Endothelial cell of umbilical vein (primary cell): ENCODE data around the gene TMEM266. TPM values are rescaled to one million over a fixed set of nuclear protein-coding genes. Genes with fewer than 3 reads are reported as not detected.

ENCODE experiments used
- BruUV-seq: library from RNA; stranded (reverse); fragments of 400-500 nt; replicated peaks from 2 replicates; lab custom pipeline; 2021; lab: Mats Ljungman, UMichigan
- CTCF ChIA-PET: fragments of 300-600, 350-600 bp; sonication (Branson Sonifier 250); formaldehyde crosslinking; loops from one replicate; lab custom pipeline; 2021; ENCODE audit warnings: antibody characterized with exemption, inconsistent platforms; lab: Charles Lee
- POLR2A ChIA-PET: fragments of 300-600, 350-600 bp; sonication (Branson Sonifier 250); formaldehyde crosslinking; loops from one replicate; lab custom pipeline; 2021; ENCODE audit warnings: antibody characterized with exemption, inconsistent platforms; lab: Charles Lee
- DNase-seq: peaks from one replicate; pipeline ENCODE4 v3.0.0-alpha.2; 2011; ENCODE audit warnings: low read depth, low spot score
- FAIRE-seq: peaks from 2 replicates; lab custom pipeline; 2011; peaks lifted over from hg19 to GRCh38; lab: Jason Lieb, UNC
- H2AFZ ChIP-seq: 2 replicates; pipeline ENCODE4 v1.6.0; 2012; ENCODE audit warnings: low read depth, low read length, control low read depth, inconsistent platforms
- H3K27ac ChIP-seq: 2 replicates; pipeline ENCODE4 v1.5.1; 2011; ENCODE audit warnings: low read depth, mild to moderate bottlenecking, control low read depth, low read length, moderate library complexity; ENCODE audit not compliant: insufficient read depth
- H3K27me3 ChIP-seq, 2 experiments: 2 replicates each; pipeline versions ENCODE4 v1.6.0 to v1.6.1; 2011; ENCODE audit warnings: low read length in 2 of 2, mixed read lengths in 1 of 2; ENCODE audit not compliant: control insufficient read depth in 2 of 2, insufficient read depth in 2 of 2
- H3K36me3 ChIP-seq, 2 experiments: 2 replicates in 1 of 2; 3 replicates in 1 of 2; pipeline ENCODE4 v1.5.1; 2011; ENCODE audit warnings: low read length in 2 of 2, mild to moderate bottlenecking in 1 of 2, moderate library complexity in 1 of 2; ENCODE audit not compliant: control insufficient read depth in 2 of 2, insufficient read depth in 2 of 2; ENCODE audit errors: extremely low read depth in 1 of 2
- H3K4me1 ChIP-seq: 3 replicates; pipeline ENCODE4 v1.5.1; 2011; ENCODE audit warnings: mild to moderate bottlenecking, low read length; ENCODE audit not compliant: control insufficient read depth, insufficient read depth; ENCODE audit errors: extremely low read depth
- H3K4me2 ChIP-seq: 2 replicates; pipeline ENCODE4 v1.6.1; 2011; ENCODE audit warnings: low read length, control low read depth, mixed read lengths; ENCODE audit not compliant: insufficient read depth
- H3K4me3 ChIP-seq, 3 experiments: fragments of 200-600 bp in 1 of 3; sonication (generic), shearing (Covaris generic) in 1 of 3; replicated peaks in 1 of 3; 2 replicates each; pipeline ENCODE4 v1.5.1; 2011 to 2016; ENCODE audit warnings: control low read depth in 3 of 3, low read length in 3 of 3, mild to moderate bottlenecking in 2 of 3, inconsistent platforms in 1 of 3, low read depth in 1 of 3, moderate library complexity in 1 of 3; ENCODE audit not compliant: insufficient read depth in 1 of 3
- H3K79me2 ChIP-seq: 2 replicates; pipeline ENCODE4 v1.6.0; 2012; ENCODE audit warnings: low read length, inconsistent platforms; ENCODE audit not compliant: control insufficient read depth, insufficient read depth
- H3K9ac ChIP-seq: replicated peaks from 2 replicates; pipeline ENCODE3; 2011; ENCODE audit warnings: low read length, control low read depth; ENCODE audit not compliant: insufficient read depth; ENCODE audit errors: extremely low read depth
- H3K9me1 ChIP-seq: replicated peaks from 3 replicates; pipeline ENCODE4 v1.6.0; 2011; ENCODE audit warnings: mild to moderate bottlenecking, low read length; ENCODE audit not compliant: control insufficient read depth, insufficient read depth; ENCODE audit errors: extremely low read depth
- H3K9me3 ChIP-seq: replicated peaks from 2 replicates; pipeline ENCODE4 v1.5.1; 2012; ENCODE audit warnings: low read length, inconsistent platforms; ENCODE audit not compliant: control insufficient read depth, insufficient read depth
- H4K20me1 ChIP-seq: replicated peaks from 2 replicates; pipeline ENCODE3; 2011; ENCODE audit warnings: mild to moderate bottlenecking, low read length; ENCODE audit not compliant: control insufficient read depth, insufficient read depth; ENCODE audit errors: extremely low read depth
- EZH2 ChIP-seq: IDR thresholded peaks from 2 replicates; pipeline ENCODE4 v1.6.1; 2012; ENCODE audit warnings: borderline replicate concordance, low read depth, mild to moderate bottlenecking, moderate library complexity, low read length, inconsistent platforms; ENCODE audit not compliant: severe bottlenecking
- FOS ChIP-seq: IDR thresholded peaks from 2 replicates; pipeline ENCODE4 v1.6.1; 2011; ENCODE audit warnings: mild to moderate bottlenecking, low read length, moderate library complexity, borderline replicate concordance; ENCODE audit not compliant: insufficient read depth
- GATA2 ChIP-seq: IDR thresholded peaks from 2 replicates; pipeline ENCODE4 v1.7.0; 2011; ENCODE audit warnings: low read depth, mild to moderate bottlenecking, moderate library complexity, mixed read lengths, low read length; ENCODE audit not compliant: insufficient read length, insufficient read depth
- JUN ChIP-seq: IDR thresholded peaks from 2 replicates; pipeline ENCODE4 v1.6.1; 2011; ENCODE audit warnings: borderline replicate concordance, low read depth; ENCODE audit not compliant: insufficient read length, insufficient read depth
- MYC ChIP-seq: IDR thresholded peaks from one replicate; pipeline ENCODE4 v1.6.1; 2011; ENCODE audit warnings: mild to moderate bottlenecking, low read depth, low read length
- POLR2A ChIP-seq: IDR thresholded peaks from 2 replicates; pipeline ENCODE4 v1.6.1; 2012; ENCODE audit warnings: low read depth, mild to moderate bottlenecking, control low read depth, low read length
- POLR2AphosphoS5 ChIP-seq: IDR thresholded peaks from 2 replicates; pipeline ENCODE4 v1.6.1; 2012; ENCODE audit warnings: low read depth, mild to moderate bottlenecking, control low read depth, low read length, moderate library complexity; ENCODE audit not compliant: insufficient read depth
- dilution Hi-C: fragments of 300-500 bp; cut with MboI; formaldehyde crosslinking; loops from one replicate; pipeline ENCODE4 v1.15.0; 2019; ENCODE audit warnings: low sequenced_read_pairs; ENCODE audit not compliant: extremely low pct_ligation_motif_present
- intact Hi-C: fragments of 100-400 bp; cut with micrococcal nuclease; formaldehyde crosslinking; loops from one replicate; pipeline ENCODE4 v1.10.0; 2022
- polyA plus RNA-seq, 4 experiments: library from polyadenylated mRNA; depleted of rRNA in 3 of 4; stranded (reverse) in 3 of 4; unstranded in 1 of 4; fragments of >200 nt; gene quantifications; 2 replicates each; pipeline versions ENCODE4 v1.2.1 to v1.2.3, GENCODE V29; 2011 to 2012; ENCODE audit warnings: missing spikeins in 1 of 4
- total RNA-seq: library from RNA; stranded (reverse); gene quantifications from 2 replicates; pipeline ENCODE4 v1.2.3, GENCODE V29; 2021
- TF ChIP-seq, protein P1 (sequence below): IDR thresholded peaks from 2 replicates; pipeline ENCODE4 v1.6.1; 2011; ENCODE audit not compliant: insufficient read depth, insufficient read length
- TF ChIP-seq, protein P2 (sequence below), 2 donors: IDR thresholded peaks; 1 replicate in 1 of 2; 2 replicates in 1 of 2; pipeline ENCODE4 v1.5.1; 2011; ENCODE audit warnings: low read length in 2 of 2, mild to moderate bottlenecking in 2 of 2, moderate library complexity in 2 of 2, control low read depth in 1 of 2, inconsistent platforms in 1 of 2, low read depth in 1 of 2; ENCODE audit not compliant: insufficient read depth in 1 of 2; ENCODE audit errors: extremely low read depth in 1 of 2

The TMEM266 gene
- total and polyA plus RNA-seq, 2 donors (not counting 3 experiments of a cell fraction or from before 2014, with no cell fraction given), result not detected

DNA sequence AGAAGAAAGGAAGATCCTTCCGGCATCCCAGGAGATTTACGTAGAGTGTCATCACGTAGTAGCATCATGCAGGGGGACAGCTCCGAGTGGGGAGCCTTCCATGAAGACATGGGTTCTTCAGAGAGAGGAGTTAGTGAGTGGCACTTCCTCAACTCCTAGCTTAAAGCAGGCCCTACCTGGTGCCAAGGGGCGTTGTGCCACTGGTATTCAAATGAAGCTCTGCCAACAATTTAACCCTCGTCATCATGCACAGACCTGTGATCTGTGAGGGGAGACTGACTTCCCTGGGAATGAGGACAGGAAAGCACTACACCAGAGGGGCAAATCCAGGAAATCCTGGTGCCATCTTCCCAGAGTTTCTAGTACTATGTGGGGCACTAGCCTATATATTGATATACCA lies 59.0 kb downstream of the TMEM266 start:
- CTCF ChIA-PET, result interaction anchor here (1.0 kb wide), 1 partner anchor 20 kb away, joined by 3 read pairs; no protein-coding TSS in a partner anchor
- Histone ChIP-seq H3K9ac (no peak overlapping the region), H3K9me1 (no peaks in the 10 kb centered on the region), H2AFZ (no peak overlapping the region), H3K4me2 (no peak overlapping the region), H3K36me3 (no peaks in the 10 kb centered on the region), H3K4me3 (no peak overlapping the region), H3K27me3 (peaks cover 2% of the 10 kb centered on the region in 2 experiments), H3K4me1 (no peaks in the 10 kb centered on the region), H3K79me2 (no peaks in the 10 kb centered on the region), H4K20me1 (no peaks in the 10 kb centered on the region), H3K9me3 (no peaks in the 10 kb centered on the region), H3K27ac (no peak overlapping the region)
- intact Hi-C loops, result no loop called here
- dilution Hi-C loops, result no loop called here
- POLR2A ChIA-PET, result no interaction called here
- no TSS peak for BruUV-seq
- TF ChIP-seq POLR2A (no peak), JUN (no peak), MYC (no peak), POLR2AphosphoS5 (no peak), FOS (no peak), GATA2 (no peak), EZH2 (no peak)
- TF ChIP-seq, protein P1, sequence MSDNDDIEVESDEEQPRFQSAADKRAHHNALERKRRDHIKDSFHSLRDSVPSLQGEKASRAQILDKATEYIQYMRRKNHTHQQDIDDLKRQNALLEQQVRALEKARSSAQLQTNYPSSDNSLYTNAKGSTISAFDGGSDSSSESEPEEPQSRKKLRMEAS, result no peak
- TF ChIP-seq, protein P2, sequence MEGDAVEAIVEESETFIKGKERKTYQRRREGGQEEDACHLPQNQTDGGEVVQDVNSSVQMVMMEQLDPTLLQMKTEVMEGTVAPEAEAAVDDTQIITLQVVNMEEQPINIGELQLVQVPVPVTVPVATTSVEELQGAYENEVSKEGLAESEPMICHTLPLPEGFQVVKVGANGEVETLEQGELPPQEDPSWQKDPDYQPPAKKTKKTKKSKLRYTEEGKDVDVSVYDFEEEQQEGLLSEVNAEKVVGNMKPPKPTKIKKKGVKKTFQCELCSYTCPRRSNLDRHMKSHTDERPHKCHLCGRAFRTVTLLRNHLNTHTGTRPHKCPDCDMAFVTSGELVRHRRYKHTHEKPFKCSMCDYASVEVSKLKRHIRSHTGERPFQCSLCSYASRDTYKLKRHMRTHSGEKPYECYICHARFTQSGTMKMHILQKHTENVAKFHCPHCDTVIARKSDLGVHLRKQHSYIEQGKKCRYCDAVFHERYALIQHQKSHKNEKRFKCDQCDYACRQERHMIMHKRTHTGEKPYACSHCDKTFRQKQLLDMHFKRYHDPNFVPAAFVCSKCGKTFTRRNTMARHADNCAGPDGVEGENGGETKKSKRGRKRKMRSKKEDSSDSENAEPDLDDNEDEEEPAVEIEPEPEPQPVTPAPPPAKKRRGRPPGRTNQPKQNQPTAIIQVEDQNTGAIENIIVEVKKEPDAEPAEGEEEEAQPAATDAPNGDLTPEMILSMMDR (IDR thresholded peaks at IDR 0.05; ENCODE audit: extremely low read depth in 1 of 2, insufficient read depth in 1 of 2, low read depth in 1 of 2, low read length in 2 of 2), result no peak
- no peak for DNase-seq
- FAIRE-seq, result no peak
